Measurements from ENCODE around the gene EID1.

- TF ChIP-seq CTCF (IDR thresholded peaks at IDR 0.05) (no peak), FOXJ3 (CRISPR knock-in tag; IDR thresholded peaks at IDR 0.05; ENCODE audit: borderline replicate concordance) (no peak), ZNF532 (CRISPR knock-in tag; IDR thresholded peaks at IDR 0.05; ENCODE audit: borderline replicate concordance) (no peak), NFE2L1 (CRISPR knock-in tag; IDR thresholded peaks at IDR 0.05) (no peak), JUN (CRISPR knock-in tag; IDR thresholded peaks at IDR 0.05) (no peak), ESRRA (CRISPR knock-in tag; IDR thresholded peaks at IDR 0.05; ENCODE audit: borderline replicate concordance) (no peak), ZNF232 (CRISPR knock-in tag; IDR thresholded peaks at IDR 0.05) (no peak)
- TF ChIP-seq, protein P1, sequence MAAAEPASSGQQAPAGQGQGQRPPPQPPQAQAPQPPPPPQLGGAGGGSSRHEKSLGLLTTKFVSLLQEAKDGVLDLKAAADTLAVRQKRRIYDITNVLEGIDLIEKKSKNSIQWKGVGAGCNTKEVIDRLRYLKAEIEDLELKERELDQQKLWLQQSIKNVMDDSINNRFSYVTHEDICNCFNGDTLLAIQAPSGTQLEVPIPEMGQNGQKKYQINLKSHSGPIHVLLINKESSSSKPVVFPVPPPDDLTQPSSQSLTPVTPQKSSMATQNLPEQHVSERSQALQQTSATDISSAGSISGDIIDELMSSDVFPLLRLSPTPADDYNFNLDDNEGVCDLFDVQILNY (CRISPR knock-in tag; IDR thresholded peaks at IDR 0.05): no peak
- TF ChIP-seq, protein P2, sequence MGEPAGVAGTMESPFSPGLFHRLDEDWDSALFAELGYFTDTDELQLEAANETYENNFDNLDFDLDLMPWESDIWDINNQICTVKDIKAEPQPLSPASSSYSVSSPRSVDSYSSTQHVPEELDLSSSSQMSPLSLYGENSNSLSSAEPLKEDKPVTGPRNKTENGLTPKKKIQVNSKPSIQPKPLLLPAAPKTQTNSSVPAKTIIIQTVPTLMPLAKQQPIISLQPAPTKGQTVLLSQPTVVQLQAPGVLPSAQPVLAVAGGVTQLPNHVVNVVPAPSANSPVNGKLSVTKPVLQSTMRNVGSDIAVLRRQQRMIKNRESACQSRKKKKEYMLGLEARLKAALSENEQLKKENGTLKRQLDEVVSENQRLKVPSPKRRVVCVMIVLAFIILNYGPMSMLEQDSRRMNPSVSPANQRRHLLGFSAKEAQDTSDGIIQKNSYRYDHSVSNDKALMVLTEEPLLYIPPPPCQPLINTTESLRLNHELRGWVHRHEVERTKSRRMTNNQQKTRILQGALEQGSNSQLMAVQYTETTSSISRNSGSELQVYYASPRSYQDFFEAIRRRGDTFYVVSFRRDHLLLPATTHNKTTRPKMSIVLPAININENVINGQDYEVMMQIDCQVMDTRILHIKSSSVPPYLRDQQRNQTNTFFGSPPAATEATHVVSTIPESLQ (CRISPR knock-in tag; IDR thresholded peaks at IDR 0.05): no peak
- TF ChIP-seq, protein P3, sequence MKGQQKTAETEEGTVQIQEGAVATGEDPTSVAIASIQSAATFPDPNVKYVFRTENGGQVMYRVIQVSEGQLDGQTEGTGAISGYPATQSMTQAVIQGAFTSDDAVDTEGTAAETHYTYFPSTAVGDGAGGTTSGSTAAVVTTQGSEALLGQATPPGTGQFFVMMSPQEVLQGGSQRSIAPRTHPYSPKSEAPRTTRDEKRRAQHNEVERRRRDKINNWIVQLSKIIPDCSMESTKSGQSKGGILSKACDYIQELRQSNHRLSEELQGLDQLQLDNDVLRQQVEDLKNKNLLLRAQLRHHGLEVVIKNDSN (CRISPR knock-in tag; IDR thresholded peaks at IDR 0.05): no peak
- TF ChIP-seq, protein P4, sequence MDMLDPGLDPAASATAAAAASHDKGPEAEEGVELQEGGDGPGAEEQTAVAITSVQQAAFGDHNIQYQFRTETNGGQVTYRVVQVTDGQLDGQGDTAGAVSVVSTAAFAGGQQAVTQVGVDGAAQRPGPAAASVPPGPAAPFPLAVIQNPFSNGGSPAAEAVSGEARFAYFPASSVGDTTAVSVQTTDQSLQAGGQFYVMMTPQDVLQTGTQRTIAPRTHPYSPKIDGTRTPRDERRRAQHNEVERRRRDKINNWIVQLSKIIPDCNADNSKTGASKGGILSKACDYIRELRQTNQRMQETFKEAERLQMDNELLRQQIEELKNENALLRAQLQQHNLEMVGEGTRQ (CRISPR knock-in tag; IDR thresholded peaks at IDR 0.05): no peak
Observed at GRCh38 chr15:48922046-48922445, 44.1 kb downstream of the EID1 start.

Measured in WTC11 (cell line).